AG04450 (cell line): ENCODE measurements around the gene TTC28. TPM values are rescaled to one million over a fixed set of nuclear protein-coding genes. Genes with fewer than 3 reads are reported as not detected.

Experiments
- CTCF ChIA-PET: fragments of 300-600, 350-600 bp; formaldehyde crosslinking; extraction: SDS; loops from one replicate; lab custom pipeline; 2022; ENCODE audit warnings: antibody characterized with exemption, inconsistent platforms; lab: Charles Lee
- POLR2A ChIA-PET: fragments of 350-600 bp; formaldehyde crosslinking; extraction: SDS; loops from one replicate; lab custom pipeline; 2021; ENCODE audit warnings: antibody characterized with exemption, inconsistent platforms; lab: Yijun Ruan, JAX
- DNase-seq: peaks from one replicate; pipeline ENCODE4 v3.0.0-alpha.2; 2011; ENCODE audit warnings: low read depth, low spot score
- H3K27ac ChIP-seq: one replicate; pipeline ENCODE4 v1.5.1; 2012; ENCODE audit warnings: low read depth, low read length, control low read depth
- H3K27me3 ChIP-seq: one replicate; pipeline ENCODE4 v1.6.0; 2012; ENCODE audit warnings: low read length; ENCODE audit not compliant: control insufficient read depth, insufficient read depth
- H3K4me3 ChIP-seq: 2 replicates; pipeline ENCODE4 v1.5.1; 2011; ENCODE audit warnings: mild to moderate bottlenecking, low read depth, low read length, control low read depth
- H3K9me3 ChIP-seq: 2 replicates; pipeline ENCODE4 v1.5.1; 2012; ENCODE audit warnings: low read length; ENCODE audit not compliant: control insufficient read depth, insufficient read depth
- CTCF ChIP-seq: IDR thresholded peaks from 2 replicates; pipeline ENCODE4 v1.5.1; 2011; ENCODE audit warnings: low read depth, low read length, control low read depth, inconsistent platforms
- polyA plus RNA-seq: library from polyadenylated mRNA; depleted of rRNA; stranded (reverse); fragments of >200 nt; gene quantifications from 2 replicates; pipeline ENCODE4 v1.2.3, GENCODE V29; 2011

Gene TTC28
- polyA plus RNA-seq, 1 experiment = 11.2 TPM

GRCh38 chr22:28021998-28022660 lies 657.5 kb downstream of the TTC28 start:
- CTCF ChIA-PET = no interaction called here
- no peak for DNase-seq
- Histone ChIP-seq H3K9me3 (no peaks in the 10 kb centered on the region), H3K27ac (no peak overlapping the region), H3K27me3 (no peaks in the 10 kb centered on the region), H3K4me3 (no peak overlapping the region)
- no peak for TF ChIP-seq CTCF
- POLR2A ChIA-PET = no interaction called here

GRCh38 chr22:28021116-28021997 lies 658.3 kb downstream of the TTC28 start:
- POLR2A ChIA-PET = interaction anchor here (0.6 to 0.8 kb wide), 2 partner anchors 580 to 742 kb away, joined by 3 to 4 read pairs; no protein-coding TSS in a partner anchor
- CTCF ChIA-PET = interaction anchor here (1.4 to 2.8 kb wide), 3 partner anchors 8 to 573 kb away, joined by 5 to 20 read pairs (median 10); no protein-coding TSS in a partner anchor
- no peaks in the 10 kb centered on the region for H3K27me3 ChIP-seq
- no peak overlapping the region for H3K4me3 ChIP-seq
- no peak for DNase-seq
- TF ChIP-seq CTCF = no peak
- H3K27ac ChIP-seq = no peak overlapping the region
- H3K9me3 ChIP-seq = no peaks in the 10 kb centered on the region

GRCh38 chr22:28019881-28020861 lies 659.5 kb downstream of the TTC28 start:
- POLR2A ChIA-PET = interaction anchor here (0.6 to 0.8 kb wide), 2 partner anchors 581 to 744 kb away, joined by 3 to 4 read pairs; no protein-coding TSS in a partner anchor
- Histone ChIP-seq H3K4me3 (no peak overlapping the region; the same call in 1 of the 2 replicates), H3K27ac (peak overlapping the region; percentile 39), H3K9me3 (no peaks in the 10 kb centered on the region), H3K27me3 (no peaks in the 10 kb centered on the region)
- DNase-seq = no peak
- CTCF ChIA-PET = interaction anchor here (0.6 to 2.8 kb wide), 19 partner anchors 10 to 808 kb away, joined by 3 to 20 read pairs (median 3); no protein-coding TSS in a partner anchor
- TF ChIP-seq CTCF = peak; percentile 95

- H3K27me3 ChIP-seq = no peaks in the 10 kb centered on the region
- ChIA-PET CTCF (interaction anchor here (0.7 to 2.8 kb wide), 14 partner anchors 12 to 809 kb away, joined by 3 to 20 read pairs (median 3); no protein-coding TSS in a partner anchor), POLR2A (no interaction called here)
- H3K9me3 ChIP-seq = no peaks in the 10 kb centered on the region
- no peak for TF ChIP-seq CTCF
- no peak overlapping the region for H3K4me3 ChIP-seq
- no peak overlapping the region for H3K27ac ChIP-seq
- DNase-seq = no peak
These were observed 660.3 kb downstream of the TTC28 start for GRCh38 chr22:28019360-28019759.
